ENCODE results near the gene FAR2.

Gene FAR2

DNA sequence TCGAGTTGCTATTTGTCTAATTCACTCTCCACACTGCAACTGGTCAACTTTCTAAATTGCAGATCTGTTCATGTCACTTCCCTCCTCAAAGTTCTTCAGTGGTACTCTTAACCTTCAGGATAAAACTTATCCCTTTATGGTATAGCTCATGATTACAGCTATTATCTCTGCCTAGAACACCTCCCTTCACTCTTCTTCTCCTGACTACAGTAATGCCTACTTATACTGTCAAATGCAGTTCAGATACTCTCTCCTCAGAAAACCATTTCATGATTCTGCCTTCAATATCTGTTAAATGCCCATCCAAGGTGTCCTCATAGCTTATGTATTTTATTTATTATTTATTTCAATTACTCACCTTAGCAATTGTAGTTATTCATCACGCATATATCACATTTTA lies 85.5 kb downstream of the FAR2 start:
- Histone ChIP-seq H3K4me3 (ENCODE audit: low read depth, low read length, poor library complexity, severe bottlenecking) (no peak overlapping the region), H3F3A (ENCODE audit: insufficient read depth, low read length) (no peaks in the 10 kb centered on the region), H4K20me1 (ENCODE audit: insufficient read depth, low read length) (no peaks in the 10 kb centered on the region), H2AFZ (ENCODE audit: low read length) (no peak overlapping the region), H3K79me2 (ENCODE audit: insufficient read depth, low read length) (no peaks in the 10 kb centered on the region), H3K4me1 (ENCODE audit: insufficient read depth, low read length, severe bottlenecking) (no peaks in the 10 kb centered on the region), H3K27ac (ENCODE audit: low read depth, low read length, poor library complexity, severe bottlenecking) (no peak overlapping the region), H3K36me3 (ENCODE audit: insufficient read depth, low read length) (no peaks in the 10 kb centered on the region), H3K9me3 (ENCODE audit: low read length) (no peaks in the 10 kb centered on the region), H3K27me3 (ENCODE audit: insufficient read depth, low read length) (no peaks in the 10 kb centered on the region), H3K9me2 (ENCODE audit: low read depth, low read length) (no peaks in the 10 kb centered on the region), H3K4me2 (ENCODE audit: low read length) (no peak overlapping the region), H3K9ac (ENCODE audit: low read length) (no peak overlapping the region)
- TF ChIP-seq EZH2 (IDR thresholded peaks at IDR 0.05; ENCODE audit: borderline replicate concordance, low read length): no peak
- TF ChIP-seq, protein P1, sequence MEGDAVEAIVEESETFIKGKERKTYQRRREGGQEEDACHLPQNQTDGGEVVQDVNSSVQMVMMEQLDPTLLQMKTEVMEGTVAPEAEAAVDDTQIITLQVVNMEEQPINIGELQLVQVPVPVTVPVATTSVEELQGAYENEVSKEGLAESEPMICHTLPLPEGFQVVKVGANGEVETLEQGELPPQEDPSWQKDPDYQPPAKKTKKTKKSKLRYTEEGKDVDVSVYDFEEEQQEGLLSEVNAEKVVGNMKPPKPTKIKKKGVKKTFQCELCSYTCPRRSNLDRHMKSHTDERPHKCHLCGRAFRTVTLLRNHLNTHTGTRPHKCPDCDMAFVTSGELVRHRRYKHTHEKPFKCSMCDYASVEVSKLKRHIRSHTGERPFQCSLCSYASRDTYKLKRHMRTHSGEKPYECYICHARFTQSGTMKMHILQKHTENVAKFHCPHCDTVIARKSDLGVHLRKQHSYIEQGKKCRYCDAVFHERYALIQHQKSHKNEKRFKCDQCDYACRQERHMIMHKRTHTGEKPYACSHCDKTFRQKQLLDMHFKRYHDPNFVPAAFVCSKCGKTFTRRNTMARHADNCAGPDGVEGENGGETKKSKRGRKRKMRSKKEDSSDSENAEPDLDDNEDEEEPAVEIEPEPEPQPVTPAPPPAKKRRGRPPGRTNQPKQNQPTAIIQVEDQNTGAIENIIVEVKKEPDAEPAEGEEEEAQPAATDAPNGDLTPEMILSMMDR (IDR thresholded peaks at IDR 0.05; ENCODE audit: low read length): no peak

DNA sequence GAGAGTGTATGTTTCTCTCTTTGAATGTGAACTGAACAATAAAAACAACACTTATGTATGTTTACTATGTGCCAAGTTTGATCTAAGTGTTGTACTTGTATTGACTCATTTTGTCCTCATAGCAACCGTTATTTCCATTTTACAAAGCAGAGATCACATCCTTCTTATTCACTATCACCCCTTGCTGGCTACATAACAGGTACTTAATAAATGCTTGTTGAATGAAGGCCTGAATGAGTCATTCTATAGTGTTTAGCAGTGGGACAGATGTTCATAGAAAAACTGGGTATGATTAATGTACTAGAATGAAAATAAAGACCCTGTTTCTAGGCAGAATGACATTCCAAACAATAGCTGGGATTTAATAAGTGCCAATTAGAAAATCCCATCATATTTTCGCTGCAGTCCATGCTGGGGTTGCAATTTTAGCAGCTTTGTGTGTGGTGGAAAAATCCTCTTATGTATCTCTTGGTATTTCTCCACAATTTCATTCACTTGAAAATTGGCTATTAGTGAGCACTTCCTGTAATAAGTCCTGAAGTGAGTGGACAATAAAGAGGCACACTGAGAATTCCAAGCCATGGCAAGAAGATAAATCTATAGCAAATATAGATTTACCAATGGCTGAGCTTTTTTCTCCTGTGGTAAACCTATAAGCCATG lies 86.0 kb downstream of the FAR2 start:
- H3K27ac ChIP-seq (ENCODE audit: low read depth, low read length, poor library complexity, severe bottlenecking): no peak overlapping the region
- H3K4me2 ChIP-seq (ENCODE audit: low read length): no peak overlapping the region
- H3F3A ChIP-seq (ENCODE audit: insufficient read depth, low read length): no peaks in the 10 kb centered on the region
- H3K27me3 ChIP-seq (ENCODE audit: insufficient read depth, low read length): no peaks in the 10 kb centered on the region
- no peaks in the 10 kb centered on the region for H4K20me1 ChIP-seq (ENCODE audit: insufficient read depth, low read length)
- H3K79me2 ChIP-seq (ENCODE audit: insufficient read depth, low read length): no peaks in the 10 kb centered on the region
- no peak overlapping the region for H3K4me3 ChIP-seq (ENCODE audit: low read depth, low read length, poor library complexity, severe bottlenecking)
- no peaks in the 10 kb centered on the region for H3K4me1 ChIP-seq (ENCODE audit: insufficient read depth, low read length, severe bottlenecking)
- H3K36me3 ChIP-seq (ENCODE audit: insufficient read depth, low read length): no peaks in the 10 kb centered on the region
- no peaks in the 10 kb centered on the region for H3K9me2 ChIP-seq (ENCODE audit: low read depth, low read length)
- no peak overlapping the region for H2AFZ ChIP-seq (ENCODE audit: low read length)
- no peaks in the 10 kb centered on the region for H3K9me3 ChIP-seq (ENCODE audit: low read length)
- H3K9ac ChIP-seq (ENCODE audit: low read length): no peak overlapping the region
- TF ChIP-seq, protein P1 (IDR thresholded peaks at IDR 0.05; ENCODE audit: low read length): no peak
- no peak for TF ChIP-seq EZH2 (IDR thresholded peaks at IDR 0.05; ENCODE audit: borderline replicate concordance, low read length)

DNA sequence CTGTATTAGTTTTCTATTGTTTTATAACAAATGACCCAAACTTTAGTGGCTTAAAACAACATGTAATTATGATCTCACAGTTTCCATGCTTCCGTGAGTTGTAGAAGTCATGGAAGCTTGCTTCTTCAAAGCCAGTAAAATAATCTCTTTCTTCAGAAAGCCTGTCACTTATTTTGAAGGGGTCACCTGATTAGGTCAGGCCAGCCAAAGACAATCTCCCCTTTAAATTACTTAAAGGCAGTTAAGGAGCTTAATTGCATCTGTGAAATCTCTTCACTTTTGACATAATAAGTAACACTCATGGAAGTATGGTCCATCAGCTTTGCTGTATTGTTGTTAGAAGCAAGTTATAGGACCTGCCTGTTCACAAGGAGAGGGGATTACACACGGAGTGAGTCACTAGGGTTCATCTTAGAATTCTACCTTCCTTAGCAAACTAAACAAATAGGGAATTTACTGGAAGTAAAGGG lies 89.8 kb downstream of the FAR2 start:
- no peak for TF ChIP-seq EZH2 (IDR thresholded peaks at IDR 0.05; ENCODE audit: borderline replicate concordance, low read length)
- TF ChIP-seq, protein P1 (IDR thresholded peaks at IDR 0.05; ENCODE audit: low read length): no peak
- Histone ChIP-seq H3K36me3 (ENCODE audit: insufficient read depth, low read length) (no peaks in the 10 kb centered on the region), H3K27me3 (ENCODE audit: insufficient read depth, low read length) (no peaks in the 10 kb centered on the region), H3K9ac (ENCODE audit: low read length) (no peak overlapping the region), H3F3A (ENCODE audit: insufficient read depth, low read length) (no peaks in the 10 kb centered on the region), H3K9me2 (ENCODE audit: low read depth, low read length) (no peaks in the 10 kb centered on the region), H3K9me3 (ENCODE audit: low read length) (no peaks in the 10 kb centered on the region), H4K20me1 (ENCODE audit: insufficient read depth, low read length) (no peaks in the 10 kb centered on the region), H3K4me1 (ENCODE audit: insufficient read depth, low read length, severe bottlenecking) (no peaks in the 10 kb centered on the region), H3K79me2 (ENCODE audit: insufficient read depth, low read length) (no peaks in the 10 kb centered on the region), H3K4me2 (ENCODE audit: low read length) (no peak overlapping the region), H3K27ac (ENCODE audit: low read depth, low read length, poor library complexity, severe bottlenecking) (no peak overlapping the region), H3K4me3 (ENCODE audit: low read depth, low read length, poor library complexity, severe bottlenecking) (no peak overlapping the region), H2AFZ (ENCODE audit: low read length) (no peak overlapping the region)
